NCI-H510A (cell line): ENCODE data around the gene DCAF8.

ENCODE experiments used
- DNase-seq: peaks from one replicate; lab custom pipeline; 2025; lab: John Stamatoyannopoulos, UW

DCAF8 gene

GRCh38 chr1:160204526-160205241, 57.7 kb downstream of the DCAF8 start:
- no peak for DNase-seq

- no peak for DNase-seq
Observed at GRCh38 chr1:160200786-160201185, 61.6 kb downstream of the DCAF8 start.

- no peak for DNase-seq
Observed at GRCh38 chr1:160197231-160197630, 65.1 kb downstream of the DCAF8 start.

GRCh38 chr1:160196143-160196542, 66.2 kb downstream of the DCAF8 start:
- no peak for DNase-seq

GRCh38 chr1:160194737-160195059, 67.7 kb downstream of the DCAF8 start:
- no peak for DNase-seq

GRCh38 chr1:160193832-160194736, 68.3 kb downstream of the DCAF8 start:
- no peak for DNase-seq

GRCh38 chr1:160193091-160193819, 69.1 kb downstream of the DCAF8 start:
- DNase-seq, result peak; percentile 30

- no peak for DNase-seq
Observed at GRCh38 chr1:160192234-160192633, 70.1 kb downstream of the DCAF8 start.

GRCh38 chr1:160191756-160192155, 70.6 kb downstream of the DCAF8 start:
- no peak for DNase-seq

- DNase-seq, result no peak
Observed at GRCh38 chr1:160189649-160190625, 72.4 kb downstream of the DCAF8 start, which contains the start of gene CASQ1. Gene CASQ1 (plus strand): TSS chr1:160190575. CDS start chr1:160190752, 177 bp downstream.

GRCh38 chr1:160188341-160188740, 74.0 kb downstream of the DCAF8 start:
- no peak for DNase-seq

GRCh38 chr1:160187407-160187806, 74.9 kb downstream of the DCAF8 start:
- DNase-seq, result no peak

GRCh38 chr1:160186729-160187128, 75.6 kb downstream of the DCAF8 start:
- no peak for DNase-seq

GRCh38 chr1:160186246-160186645, 76.1 kb downstream of the DCAF8 start:
- DNase-seq, result no peak

- DNase-seq, result no peak
Observed at GRCh38 chr1:160179336-160179735, 83.0 kb downstream of the DCAF8 start.

GRCh38 chr1:160178731-160179130, 83.6 kb downstream of the DCAF8 start:
- no peak for DNase-seq

- no peak for DNase-seq
Observed at GRCh38 chr1:160177667-160178066, 84.7 kb downstream of the DCAF8 start.

GRCh38 chr1:160177231-160177630, 85.1 kb downstream of the DCAF8 start:
- DNase-seq, result no peak

GRCh38 chr1:160171980-160172379, 90.4 kb downstream of the DCAF8 start:
- DNase-seq, result no peak

GRCh38 chr1:160171354-160171753, 91.0 kb downstream of the DCAF8 start:
- DNase-seq, result no peak
